MCF 10A (cell line): ENCODE data around the gene MAN1C1. TPM values are rescaled to one million over a fixed set of nuclear protein-coding genes. Genes with fewer than 3 reads are reported as not detected.

Source experiments
- BruUV-seq: library from RNA; stranded (reverse); fragments of 400-500 nt; replicated peaks from 2 replicates; lab custom pipeline; 2021; lab: Mats Ljungman, UMichigan
- CTCF ChIA-PET: fragments of 300-600 bp; sonication (Branson Sonifier 250); formaldehyde crosslinking; extraction: SDS; loops from one replicate; lab custom pipeline; 2021; ENCODE audit warnings: antibody characterized with exemption, inconsistent platforms; lab: Yijun Ruan, JAX
- POLR2A ChIA-PET: fragments of 300-600, 350-650 bp; sonication (Branson Sonifier 250); formaldehyde crosslinking; extraction: SDS; loops from one replicate; lab custom pipeline; 2020; ENCODE audit warnings: antibody characterized with exemption, inconsistent platforms; lab: Yijun Ruan, JAX
- DNase-seq: peaks from one replicate; pipeline ENCODE4 v3.0.0-alpha.2; 2018; ENCODE audit not compliant: unreplicated experiment
- H3K27ac Mint-ChIP-seq: one replicate; pipeline ENCODE4 v1.8.0; 2022; ENCODE audit warnings: mild to moderate bottlenecking, low read depth, mixed read lengths; ENCODE audit not compliant: unreplicated experiment
- H3K27me3 Mint-ChIP-seq: one replicate; pipeline ENCODE4 v1.8.0; 2022; ENCODE audit warnings: mixed read lengths; ENCODE audit not compliant: insufficient read depth, unreplicated experiment
- H3K36me3 Mint-ChIP-seq: one replicate; pipeline ENCODE4 v1.8.0; 2022; ENCODE audit warnings: mild to moderate bottlenecking, moderate library complexity, mixed read lengths; ENCODE audit not compliant: insufficient read depth, unreplicated experiment
- H3K4me1 Mint-ChIP-seq: one replicate; pipeline ENCODE4 v1.8.0; 2022; ENCODE audit warnings: mixed read lengths; ENCODE audit not compliant: insufficient read depth, unreplicated experiment
- H3K4me3 Mint-ChIP-seq: one replicate; pipeline ENCODE4 v1.8.0; 2022; ENCODE audit warnings: mild to moderate bottlenecking, moderate library complexity, mixed read lengths; ENCODE audit not compliant: unreplicated experiment
- H3K9me3 Mint-ChIP-seq: one replicate; pipeline ENCODE4 v1.8.0; 2022; ENCODE audit warnings: mixed read lengths; ENCODE audit not compliant: unreplicated experiment
- CTCF ChIP-seq: fragments of 200-600 bp; IDR thresholded peaks from one replicate; pipeline ENCODE4 v1.8.0; 2022; ENCODE audit warnings: antibody characterized with exemption, mild to moderate bottlenecking; ENCODE audit not compliant: unreplicated experiment
- intact Hi-C: fragments of 100-400 bp; cut with micrococcal nuclease; formaldehyde crosslinking; loops from 2 replicates; pipeline ENCODE4 v1.14.1; 2022
- total RNA-seq: library from RNA; stranded (reverse); gene quantifications from 2 replicates; pipeline ENCODE4 v1.2.3, GENCODE V29; 2022

The MAN1C1 gene
- total RNA-seq, 1 experiment from 2014 or later = not detected

GRCh38 chr1:25729790-25730644 lies 113.4 kb downstream of the MAN1C1 start:
- no peak for DNase-seq
- Mint-ChIP-seq H3K9me3 (no peaks in the 10 kb centered on the region), H3K27ac (no peak overlapping the region), H3K4me3 (no peak overlapping the region), H3K4me1 (no peaks in the 10 kb centered on the region), H3K36me3 (peaks cover 8% of the 10 kb centered on the region), H3K27me3 (peaks cover 4% of the 10 kb centered on the region)
- no TSS peak for BruUV-seq
- ChIA-PET CTCF (interaction anchor here (0.5 to 1.1 kb wide), 2 partner anchors 35 to 121 kb away, joined by 3 to 6 read pairs; no protein-coding TSS in a partner anchor), POLR2A (interaction anchor here (0.6 to 1.0 kb wide), 4 partner anchors 11 to 731 kb away, joined by 3 to 4 read pairs (median 3); no protein-coding TSS in a partner anchor)
- no peak for TF ChIP-seq CTCF
- intact Hi-C loops = no loop called here

GRCh38 chr1:25731148-25731547 lies 114.6 kb downstream of the MAN1C1 start:
- BruUV-seq = no TSS peak
- H3K9me3 Mint-ChIP-seq = no peaks in the 10 kb centered on the region

GRCh38 chr1:25731626-25732370 lies 115.2 kb downstream of the MAN1C1 start:
- TF ChIP-seq CTCF = no peak
- ChIA-PET POLR2A (no interaction called here), CTCF (interaction anchor here (0.6 kb wide), 1 partner anchor 1117 kb away, joined by 4 read pairs; no protein-coding TSS in a partner anchor)
- intact Hi-C loops = no loop called here
- BruUV-seq = no TSS peak
- no peak overlapping the region for H3K4me3 Mint-ChIP-seq
- H3K4me1 Mint-ChIP-seq = no peaks in the 10 kb centered on the region
- H3K27ac Mint-ChIP-seq = no peak overlapping the region
- DNase-seq = no peak
- H3K36me3 Mint-ChIP-seq = peaks cover 8% of the 10 kb centered on the region
- H3K27me3 Mint-ChIP-seq = no peaks in the 10 kb centered on the region
- H3K9me3 Mint-ChIP-seq = no peaks in the 10 kb centered on the region

More at GRCh38 chr1:25731148-25731547, 114.6 kb downstream of the MAN1C1 start:
- H3K36me3 Mint-ChIP-seq = peaks cover 8% of the 10 kb centered on the region
- TF ChIP-seq CTCF = no peak
- ChIA-PET POLR2A (no interaction called here), CTCF (interaction anchor here (1.1 kb wide), 1 partner anchor 122 kb away, joined by 6 read pairs; no protein-coding TSS in a partner anchor)
- no peaks in the 10 kb centered on the region for H3K27me3 Mint-ChIP-seq
- H3K4me3 Mint-ChIP-seq = no peak overlapping the region
- intact Hi-C loops = no loop called here
- H3K27ac Mint-ChIP-seq = no peak overlapping the region
- no peak for DNase-seq
- H3K4me1 Mint-ChIP-seq = no peaks in the 10 kb centered on the region

GRCh38 chr1:25732821-25733220 lies 116.2 kb downstream of the MAN1C1 start:
- no peak overlapping the region for H3K27ac Mint-ChIP-seq
- DNase-seq = no peak
- no TSS peak for BruUV-seq
- CTCF ChIA-PET = no interaction called here
- no peak overlapping the region for H3K4me3 Mint-ChIP-seq
- no peaks in the 10 kb centered on the region for H3K9me3 Mint-ChIP-seq
- peaks cover 8% of the 10 kb centered on the region for H3K36me3 Mint-ChIP-seq
- no peaks in the 10 kb centered on the region for H3K27me3 Mint-ChIP-seq
- no peak for TF ChIP-seq CTCF
- POLR2A ChIA-PET = no interaction called here
- H3K4me1 Mint-ChIP-seq = no peaks in the 10 kb centered on the region
- intact Hi-C loops = no loop called here
